GM21528 (cell line): ENCODE results near the gene LDLRAD3.
"Not testable (repeated sequence)": the region's sequence is repeated elsewhere in the genome, so short reads cannot be mapped to it uniquely, and the experiment has no call there.

Experiments
- ATAC-seq: cut with Tn5 transposase; IDR thresholded peaks from one replicate; pipeline ENCODE4 v1.9.1; 2021; ENCODE audit warnings: mild to moderate bottlenecking, moderate library complexity; ENCODE audit not compliant: unreplicated experiment, low FRiP score

LDLRAD3 gene

GRCh38 chr11:35986947-35987346, 43.1 kb downstream of the LDLRAD3 start:
- no peak for ATAC-seq

DNA sequence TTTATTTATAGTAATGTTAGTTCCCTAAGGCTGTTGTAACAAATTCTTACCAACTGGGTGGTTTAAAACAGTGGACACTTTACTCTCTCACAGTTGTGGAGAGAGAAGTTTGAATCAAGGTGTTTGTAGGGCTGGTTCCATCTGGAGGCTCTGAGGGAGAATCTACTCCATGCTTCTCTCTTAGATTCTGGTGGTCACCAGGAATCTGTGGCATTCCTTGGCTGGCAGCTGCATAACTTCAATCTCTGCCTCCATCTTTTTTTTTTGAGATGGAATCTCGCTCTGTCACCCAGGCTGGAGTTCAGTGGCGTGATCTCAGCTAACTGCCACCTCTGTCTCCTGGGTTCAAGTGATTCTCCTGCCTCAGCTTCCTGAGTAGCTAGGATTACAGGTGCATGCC, 46.3 kb downstream of the LDLRAD3 start:
- ATAC-seq: no peak

DNA sequence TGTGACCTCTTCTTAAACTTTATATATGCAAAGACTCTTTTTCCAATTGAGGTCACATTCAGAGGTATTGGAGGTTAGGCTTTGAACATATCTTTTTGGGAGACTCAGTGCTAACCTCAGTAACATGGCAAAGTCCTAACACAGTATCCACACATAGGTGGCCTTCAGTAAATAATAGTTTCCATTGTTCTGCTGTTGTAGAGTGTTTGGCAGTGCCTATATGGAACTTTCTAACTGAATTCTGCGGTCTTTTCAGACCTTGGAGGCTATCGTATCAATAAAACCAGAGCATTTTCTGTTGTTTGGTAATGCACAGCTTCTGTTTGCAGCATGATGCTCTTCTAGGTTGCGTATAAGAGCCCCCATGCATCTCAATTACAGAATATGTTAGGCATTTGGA, 47.0 kb downstream of the LDLRAD3 start:
- ATAC-seq: no peak

DNA sequence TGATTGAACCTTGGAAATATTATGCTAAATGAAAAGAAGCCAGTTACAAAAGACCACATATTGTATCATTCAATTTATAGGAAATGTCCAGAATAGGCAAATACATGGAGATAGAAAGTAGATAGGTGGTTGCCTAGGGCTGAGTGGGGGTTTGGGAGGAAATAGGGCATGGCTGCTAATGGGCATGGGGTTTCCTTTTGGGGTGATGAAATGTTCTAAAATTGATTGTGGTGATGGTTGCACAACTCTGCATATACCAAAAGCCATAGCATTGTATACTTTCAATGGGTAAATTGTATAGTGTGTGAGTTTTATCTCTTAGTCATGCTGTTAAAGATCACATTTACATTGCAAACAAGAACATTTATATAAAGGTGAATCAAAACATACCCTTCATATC, 48.7 kb downstream of the LDLRAD3 start:
- ATAC-seq: no peak

DNA sequence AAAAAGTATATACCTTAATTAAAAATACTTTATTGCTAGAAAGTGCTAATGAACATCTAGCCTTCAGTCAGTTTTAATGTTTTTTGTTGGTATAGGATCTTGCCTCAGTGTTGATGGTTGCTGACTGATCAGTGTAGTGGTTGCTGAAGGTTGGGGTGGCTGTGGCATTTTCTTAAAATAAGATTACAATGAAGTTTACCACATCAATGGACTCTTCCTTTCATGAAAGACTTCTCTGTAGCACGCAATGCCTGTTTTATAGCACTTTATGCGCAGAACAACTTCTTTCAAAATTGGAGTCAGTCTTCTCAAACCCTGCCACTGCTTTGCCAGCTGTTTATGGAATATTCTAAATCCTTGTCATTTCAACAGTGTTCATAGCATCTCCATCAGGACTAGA, 50.6 kb downstream of the LDLRAD3 start:
- ATAC-seq: no peak

DNA sequence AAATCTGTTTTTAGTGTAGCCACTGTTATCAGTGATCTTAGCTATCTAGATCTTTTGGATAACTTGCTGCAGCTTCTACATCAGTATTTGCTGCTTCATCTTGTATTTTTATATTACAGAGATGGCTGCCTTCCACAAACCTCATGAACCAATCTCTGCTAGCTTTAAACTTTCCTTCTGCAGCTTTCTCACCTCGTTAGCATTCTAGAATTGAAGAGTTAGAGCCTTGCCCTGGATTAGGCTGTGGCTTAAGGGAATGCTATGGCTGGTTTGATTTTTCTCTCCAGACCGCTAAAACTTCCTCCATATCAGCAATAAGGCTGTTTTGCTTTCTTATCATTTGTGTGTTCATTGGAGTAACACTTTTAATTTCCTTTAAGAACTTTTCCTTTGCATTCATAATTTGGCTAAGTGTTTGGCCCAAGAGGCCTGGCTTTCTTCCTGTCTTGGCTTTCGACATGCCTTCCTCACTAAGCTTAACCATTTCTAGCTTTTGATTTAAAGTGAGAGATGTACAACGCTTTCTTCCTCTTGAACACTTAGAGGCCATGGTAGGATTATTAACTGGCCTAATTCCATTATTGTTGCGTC, 51.9 kb downstream of the LDLRAD3 start:
- no peak for ATAC-seq

- ATAC-seq: no peak
Measured at GRCh38 chr11:35997902-35998520, 54.1 kb downstream of the LDLRAD3 start.

DNA sequence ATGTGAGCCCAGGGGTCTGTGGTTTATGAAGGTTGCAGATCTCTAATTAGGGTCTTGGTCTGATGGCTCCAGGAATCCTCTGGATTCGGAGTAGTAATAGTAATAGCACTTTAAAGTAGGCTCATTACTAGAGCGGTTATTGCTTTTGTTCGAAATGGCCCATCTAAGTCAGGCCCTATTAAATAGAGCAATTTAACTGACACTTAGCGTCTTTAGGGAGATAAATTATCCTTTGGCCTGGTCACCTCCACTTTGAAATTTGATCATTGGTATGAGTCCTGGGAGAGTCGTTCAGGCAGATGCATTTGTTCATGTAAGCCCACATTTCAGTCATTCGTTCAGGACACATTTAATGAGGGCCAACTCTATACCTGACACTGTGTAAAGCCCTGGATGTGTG, 54.8 kb downstream of the LDLRAD3 start:
- no peak for ATAC-seq

DNA sequence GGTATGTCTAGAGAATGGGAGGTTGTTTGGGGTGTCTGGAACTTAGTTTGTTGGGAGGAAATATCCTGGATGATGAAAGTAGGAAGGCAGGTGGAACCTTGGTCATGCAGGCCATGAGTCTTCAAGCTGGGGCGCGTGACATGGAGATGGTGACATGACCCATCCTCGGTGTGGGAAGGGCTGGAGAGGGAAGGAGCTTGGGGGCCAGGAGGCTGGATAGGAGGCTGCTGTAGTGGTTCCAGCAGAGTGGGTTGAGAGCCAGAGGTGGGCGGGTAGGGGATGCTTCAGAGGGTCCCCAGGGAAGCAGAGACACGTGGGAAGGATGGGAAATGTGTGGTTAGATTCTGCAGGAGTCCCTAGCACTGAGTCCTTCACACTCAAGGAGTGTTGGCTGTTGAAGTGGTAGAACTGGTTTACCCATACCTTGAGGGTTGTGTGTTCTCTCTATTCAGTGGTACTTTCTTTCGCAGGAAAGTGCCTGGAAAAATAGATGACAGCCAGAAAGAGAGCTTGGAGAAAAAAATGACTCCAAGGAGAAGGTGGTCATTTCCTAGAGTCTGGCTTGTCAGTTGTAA, 56.8 kb downstream of the LDLRAD3 start:
- ATAC-seq: no peak

GRCh38 chr11:36002196-36002595, 58.3 kb downstream of the LDLRAD3 start:
- ATAC-seq: no peak

DNA sequence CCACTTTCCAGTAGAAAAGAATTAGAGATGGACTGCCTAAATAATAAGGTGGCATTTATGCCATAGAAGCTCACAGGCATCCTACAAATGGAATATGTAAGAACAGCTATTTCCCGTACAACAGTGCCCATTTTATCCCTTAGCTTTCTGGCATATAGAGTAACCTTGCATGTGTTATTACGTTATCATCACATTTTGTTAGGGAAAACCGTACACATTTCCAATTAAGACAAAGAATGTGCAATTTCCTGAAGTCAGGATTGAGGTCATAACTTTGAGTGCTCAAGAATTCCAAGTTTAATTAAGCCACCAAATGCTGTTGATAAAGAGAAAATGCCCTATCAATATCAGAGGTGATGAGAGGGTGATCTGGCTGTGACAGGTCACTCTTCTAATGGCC, 58.9 kb downstream of the LDLRAD3 start:
- no peak for ATAC-seq

DNA sequence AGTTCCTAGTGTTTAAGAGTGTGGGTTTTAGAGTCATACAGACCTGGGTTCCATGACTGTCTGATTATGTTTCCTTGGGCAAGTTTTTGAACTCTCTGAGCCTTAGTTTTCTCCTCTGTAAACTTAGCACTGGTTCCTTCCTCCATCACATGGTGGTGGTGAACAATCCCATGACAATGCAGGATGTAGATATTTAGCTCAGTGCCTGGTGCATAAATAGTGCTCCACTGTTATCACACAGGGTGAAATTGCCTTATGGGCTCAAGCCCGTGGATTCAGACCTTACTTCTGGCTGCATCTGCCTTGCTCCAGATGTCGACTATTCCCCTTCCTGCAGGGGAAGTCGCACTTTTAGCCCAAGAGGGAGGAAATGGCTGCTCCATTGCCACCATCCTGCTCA, 62.7 kb downstream of the LDLRAD3 start:
- ATAC-seq: no peak

DNA sequence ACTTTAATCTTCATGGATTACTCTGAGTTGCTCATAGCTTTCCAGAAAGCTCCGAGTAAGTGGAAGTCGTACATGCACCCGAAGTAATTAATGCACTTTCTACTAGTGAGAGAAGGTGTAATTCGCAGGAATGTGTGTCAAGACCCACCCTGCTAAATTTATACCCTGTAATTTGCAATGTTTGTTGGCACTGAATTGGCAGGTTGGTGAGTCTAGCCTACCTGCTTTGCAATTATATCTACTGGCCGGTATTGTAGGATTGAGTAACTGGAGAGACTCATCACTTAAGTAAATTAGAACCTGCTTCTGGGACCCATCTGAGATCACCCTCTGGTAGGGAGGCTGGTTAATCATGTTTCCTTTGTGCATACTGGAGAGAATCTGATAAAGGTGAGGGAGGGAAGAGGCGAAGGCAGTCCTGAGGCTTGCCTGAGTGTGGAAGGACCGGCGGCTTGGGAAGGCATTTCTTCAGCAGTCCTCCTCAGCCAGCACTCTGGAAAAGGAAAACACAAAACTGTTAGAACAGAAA, 63.3 kb downstream of the LDLRAD3 start:
- no peak for ATAC-seq

- ATAC-seq: no peak
Measured at GRCh38 chr11:36008584-36008983, 64.7 kb downstream of the LDLRAD3 start.

DNA sequence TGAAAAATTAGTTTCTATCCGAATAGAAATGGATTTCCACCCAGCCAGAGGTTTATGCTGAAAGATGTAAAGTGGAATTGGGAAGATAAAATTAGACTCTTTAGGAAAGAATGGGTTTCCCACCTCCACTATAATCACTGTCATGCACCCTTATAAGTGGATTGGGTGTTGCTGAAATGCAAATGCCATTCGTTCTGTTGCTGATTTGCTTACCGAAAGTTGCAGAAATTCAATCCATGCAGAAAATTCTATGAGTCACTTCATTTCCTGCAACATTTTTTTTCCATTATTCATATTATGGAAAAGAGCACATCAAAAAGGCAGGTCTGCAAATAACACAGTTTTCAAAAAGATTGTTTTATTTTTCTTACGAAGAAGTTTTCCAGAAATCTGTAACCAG, 65.6 kb downstream of the LDLRAD3 start:
- ATAC-seq: no peak

- no peak for ATAC-seq
Measured at GRCh38 chr11:36010010-36010740, 66.3 kb downstream of the LDLRAD3 start.

GRCh38 chr11:36011574-36011973, 67.7 kb downstream of the LDLRAD3 start:
- ATAC-seq: no peak

GRCh38 chr11:36012455-36012854, 68.6 kb downstream of the LDLRAD3 start:
- no peak for ATAC-seq

- no peak for ATAC-seq
Measured at GRCh38 chr11:36012979-36013378, 69.1 kb downstream of the LDLRAD3 start.

DNA sequence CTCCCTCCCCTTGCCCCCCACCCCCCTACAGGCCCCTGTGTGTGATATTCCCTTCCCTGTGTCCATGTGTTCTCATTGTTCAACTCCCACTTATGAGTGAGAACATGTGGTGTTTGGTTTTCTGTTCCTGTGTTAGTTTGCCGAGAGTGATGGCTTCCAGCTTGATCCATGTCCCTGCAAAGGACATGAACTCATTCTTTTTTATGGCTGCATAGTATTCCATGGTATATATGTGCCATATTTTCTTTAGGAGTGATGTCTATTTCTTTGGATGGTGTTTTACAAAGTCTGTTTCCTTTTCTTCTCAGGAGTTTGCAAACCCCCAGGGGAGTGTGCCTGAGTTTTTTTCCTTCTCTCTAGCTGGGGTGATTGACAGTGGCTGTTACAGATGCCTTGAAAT, 69.6 kb downstream of the LDLRAD3 start:
- not testable (repeated sequence) for ATAC-seq
